Parathyroid adenoma (tissue), 2 donors: ENCODE measurements around the gene JPT2.

Source experiments
- H2AFZ ChIP-seq: fragments of 300-600 bp; sonication (generic); one replicate; pipeline ENCODE4 v1.7.0; 2017; ENCODE audit warnings: antibody characterized with exemption, mild to moderate bottlenecking
- H3K27ac ChIP-seq: fragments of 300-600 bp; sonication (generic); one replicate; pipeline ENCODE4 v1.7.0; 2017
- H3K27me3 ChIP-seq: fragments of 300-600 bp; sonication (generic); one replicate; pipeline ENCODE4 v1.7.0; 2017; ENCODE audit warnings: low read length; ENCODE audit not compliant: control insufficient read depth, insufficient read depth
- H3K36me3 ChIP-seq: fragments of 300-600 bp; sonication (generic); one replicate; pipeline ENCODE4 v1.7.0; 2017; ENCODE audit warnings: low read length; ENCODE audit not compliant: control insufficient read depth, insufficient read depth
- H3K4me1 ChIP-seq: fragments of 300-600 bp; sonication (generic); one replicate; pipeline ENCODE4 v1.7.0; 2017; ENCODE audit warnings: control low read depth
- H3K4me2 ChIP-seq: fragments of 300-600 bp; sonication (generic); one replicate; pipeline ENCODE4 v1.7.0; 2017; ENCODE audit warnings: low read length
- H3K4me3 ChIP-seq: fragments of 300-600 bp; sonication (generic); one replicate; pipeline ENCODE4 v1.7.0; 2017; ENCODE audit warnings: low read depth, low read length
- H3K79me2 ChIP-seq: fragments of 300-600 bp; sonication (generic); one replicate; pipeline ENCODE4 v1.7.0; 2017; ENCODE audit warnings: control low read depth
- H3K9ac ChIP-seq: fragments of 300-600 bp; sonication (generic); one replicate; pipeline ENCODE4 v1.7.0; 2017; ENCODE audit warnings: mild to moderate bottlenecking
- H3K9me3 ChIP-seq: fragments of 300-600 bp; sonication (generic); one replicate; pipeline ENCODE4 v1.7.0; 2017; ENCODE audit warnings: low read length; ENCODE audit not compliant: control insufficient read depth
- TF ChIP-seq, protein P1 (sequence below): fragments of 300-600 bp; sonication (generic); IDR thresholded peaks from one replicate; pipeline ENCODE4 v1.7.0; 2017; ENCODE audit warnings: antibody characterized with exemption, mild to moderate bottlenecking
- donor health status: primary hyperparathyroidism.

JPT2 gene

DNA sequence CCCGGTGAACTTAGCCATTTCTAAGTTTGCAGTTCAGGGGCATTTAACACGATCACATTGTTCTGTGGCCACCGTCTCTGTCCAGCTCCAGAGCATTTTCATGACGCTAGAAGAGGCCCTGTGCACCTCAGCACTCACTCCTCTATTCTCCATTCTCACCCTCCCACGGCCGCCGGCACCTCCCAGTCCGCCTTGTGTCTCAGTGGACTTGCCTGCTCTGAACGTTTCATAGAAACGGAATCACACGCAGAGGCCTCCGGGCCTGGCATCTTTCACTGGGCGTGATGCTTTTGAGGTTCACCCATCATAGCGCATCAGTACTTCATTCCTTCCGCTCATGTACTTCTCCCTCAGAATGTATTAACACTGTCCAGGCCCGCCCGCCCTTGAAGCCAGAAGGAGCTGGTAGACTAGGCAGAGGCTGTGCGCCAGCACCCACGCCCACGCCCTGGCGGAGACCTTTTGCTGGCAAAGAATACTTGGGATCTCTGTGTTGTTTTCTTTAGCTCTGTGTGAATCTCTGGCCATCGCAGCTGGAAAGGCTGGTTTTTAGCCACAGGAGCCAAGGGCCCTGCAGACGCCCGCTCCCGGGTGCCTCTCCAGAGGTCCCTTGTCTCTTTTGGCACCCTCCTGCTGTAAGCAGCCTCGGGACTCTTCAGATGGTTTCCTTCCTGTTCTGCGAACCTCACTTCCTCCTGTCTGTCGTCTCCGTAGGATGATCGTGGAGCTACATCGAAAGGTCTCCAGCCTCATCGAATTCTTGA, 23.4 kb upstream of the JPT2 start:
- no peak overlapping the region for H3K4me2 ChIP-seq
- no peaks in the 10 kb centered on the region for H3K27me3 ChIP-seq
- H3K27ac ChIP-seq = no peak overlapping the region
- H3K36me3 ChIP-seq = no peaks in the 10 kb centered on the region
- H2AFZ ChIP-seq = no peak overlapping the region
- H3K9me3 ChIP-seq = no peaks in the 10 kb centered on the region
- no peaks in the 10 kb centered on the region for H3K4me1 ChIP-seq
- H3K79me2 ChIP-seq = peaks cover 11% of the 10 kb centered on the region
- no peak overlapping the region for H3K9ac ChIP-seq
- H3K4me3 ChIP-seq = no peak overlapping the region
- TF ChIP-seq, protein P1, sequence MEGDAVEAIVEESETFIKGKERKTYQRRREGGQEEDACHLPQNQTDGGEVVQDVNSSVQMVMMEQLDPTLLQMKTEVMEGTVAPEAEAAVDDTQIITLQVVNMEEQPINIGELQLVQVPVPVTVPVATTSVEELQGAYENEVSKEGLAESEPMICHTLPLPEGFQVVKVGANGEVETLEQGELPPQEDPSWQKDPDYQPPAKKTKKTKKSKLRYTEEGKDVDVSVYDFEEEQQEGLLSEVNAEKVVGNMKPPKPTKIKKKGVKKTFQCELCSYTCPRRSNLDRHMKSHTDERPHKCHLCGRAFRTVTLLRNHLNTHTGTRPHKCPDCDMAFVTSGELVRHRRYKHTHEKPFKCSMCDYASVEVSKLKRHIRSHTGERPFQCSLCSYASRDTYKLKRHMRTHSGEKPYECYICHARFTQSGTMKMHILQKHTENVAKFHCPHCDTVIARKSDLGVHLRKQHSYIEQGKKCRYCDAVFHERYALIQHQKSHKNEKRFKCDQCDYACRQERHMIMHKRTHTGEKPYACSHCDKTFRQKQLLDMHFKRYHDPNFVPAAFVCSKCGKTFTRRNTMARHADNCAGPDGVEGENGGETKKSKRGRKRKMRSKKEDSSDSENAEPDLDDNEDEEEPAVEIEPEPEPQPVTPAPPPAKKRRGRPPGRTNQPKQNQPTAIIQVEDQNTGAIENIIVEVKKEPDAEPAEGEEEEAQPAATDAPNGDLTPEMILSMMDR = no peak

DNA sequence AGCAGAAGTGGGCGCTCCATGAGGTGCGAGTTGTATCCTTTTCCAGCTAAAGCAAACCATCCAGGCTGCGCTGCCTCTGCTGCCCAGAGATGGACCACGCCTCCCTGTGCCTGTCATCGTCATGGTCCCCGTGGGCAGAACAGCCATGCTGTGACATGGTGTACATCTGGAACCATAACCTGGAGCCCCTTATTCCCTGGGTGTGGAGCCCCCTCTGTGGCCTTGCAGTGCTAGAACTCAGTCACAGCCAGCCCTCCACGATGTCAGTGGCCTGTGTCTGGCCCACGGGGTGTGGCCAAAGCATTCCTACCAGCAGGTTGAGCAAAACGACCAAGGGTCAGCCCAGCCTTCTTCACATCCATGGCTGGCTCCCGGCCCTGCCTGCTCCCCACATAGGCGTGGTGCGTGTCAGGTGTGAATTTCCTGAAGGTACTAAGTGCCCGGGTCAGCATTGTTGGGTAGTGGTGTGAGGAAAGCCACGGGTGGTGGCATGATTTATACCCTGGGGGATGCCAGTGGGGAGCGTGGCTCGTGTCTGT, 22.7 kb upstream of the JPT2 start:
- Histone ChIP-seq H2AFZ (no peak overlapping the region), H3K9ac (no peak overlapping the region), H3K36me3 (no peaks in the 10 kb centered on the region), H3K27ac (no peak overlapping the region), H3K27me3 (no peaks in the 10 kb centered on the region), H3K79me2 (peaks cover 11% of the 10 kb centered on the region), H3K4me1 (no peaks in the 10 kb centered on the region), H3K9me3 (no peaks in the 10 kb centered on the region), H3K4me3 (no peak overlapping the region), H3K4me2 (no peak overlapping the region)
- TF ChIP-seq, protein P1 = no peak

DNA sequence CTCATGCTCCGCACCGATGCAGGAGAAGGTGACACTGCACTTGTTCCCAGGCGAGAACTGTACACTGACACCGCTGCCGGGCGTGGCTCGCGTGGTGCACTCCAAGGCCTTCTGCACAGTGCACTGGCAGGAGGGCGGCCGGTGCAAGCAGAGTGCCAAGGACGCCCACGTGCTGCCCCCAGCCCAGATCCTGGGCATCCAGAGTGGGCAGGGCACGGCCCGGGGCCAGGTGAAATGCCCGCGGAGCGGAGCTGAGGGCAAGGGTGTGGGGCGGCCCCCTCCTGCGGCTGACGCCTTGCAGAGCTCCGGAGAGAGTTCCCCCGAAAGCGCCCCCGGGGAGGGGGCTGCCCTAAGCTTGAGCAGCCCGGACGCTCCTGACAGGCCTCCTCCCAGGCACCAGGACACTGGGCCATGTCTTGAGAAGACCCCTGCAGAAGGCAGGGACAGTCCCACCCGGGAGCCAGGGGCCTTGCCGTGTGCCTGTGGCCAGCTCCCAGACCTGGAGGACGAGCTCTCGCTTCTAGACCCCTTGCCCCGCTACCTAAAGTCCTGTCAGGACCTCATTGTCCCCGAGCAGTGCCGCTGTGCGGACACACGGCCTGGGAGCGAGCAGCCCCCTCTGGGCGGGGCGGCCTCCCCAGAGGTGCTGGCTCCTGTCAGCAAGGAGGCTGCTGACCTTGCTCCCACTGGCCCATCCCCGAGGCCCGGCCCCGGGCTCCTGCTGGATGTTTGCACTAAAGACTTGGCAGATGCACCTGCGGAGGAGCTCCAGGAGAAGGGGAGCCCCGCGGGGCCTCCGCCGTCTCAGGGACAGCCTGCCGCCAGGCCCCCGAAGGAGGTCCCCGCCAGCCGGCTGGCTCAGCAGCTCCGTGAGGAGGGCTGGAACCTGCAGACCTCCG, 21.9 kb upstream of the JPT2 start:
- Histone ChIP-seq H3K27me3 (no peaks in the 10 kb centered on the region), H3K36me3 (no peaks in the 10 kb centered on the region), H3K79me2 (peaks cover 7% of the 10 kb centered on the region), H3K4me1 (no peaks in the 10 kb centered on the region), H3K9me3 (no peaks in the 10 kb centered on the region), H2AFZ (no peak overlapping the region), H3K27ac (no peak overlapping the region), H3K9ac (no peak overlapping the region), H3K4me3 (no peak overlapping the region), H3K4me2 (no peak overlapping the region)
- TF ChIP-seq, protein P1 = no peak

DNA sequence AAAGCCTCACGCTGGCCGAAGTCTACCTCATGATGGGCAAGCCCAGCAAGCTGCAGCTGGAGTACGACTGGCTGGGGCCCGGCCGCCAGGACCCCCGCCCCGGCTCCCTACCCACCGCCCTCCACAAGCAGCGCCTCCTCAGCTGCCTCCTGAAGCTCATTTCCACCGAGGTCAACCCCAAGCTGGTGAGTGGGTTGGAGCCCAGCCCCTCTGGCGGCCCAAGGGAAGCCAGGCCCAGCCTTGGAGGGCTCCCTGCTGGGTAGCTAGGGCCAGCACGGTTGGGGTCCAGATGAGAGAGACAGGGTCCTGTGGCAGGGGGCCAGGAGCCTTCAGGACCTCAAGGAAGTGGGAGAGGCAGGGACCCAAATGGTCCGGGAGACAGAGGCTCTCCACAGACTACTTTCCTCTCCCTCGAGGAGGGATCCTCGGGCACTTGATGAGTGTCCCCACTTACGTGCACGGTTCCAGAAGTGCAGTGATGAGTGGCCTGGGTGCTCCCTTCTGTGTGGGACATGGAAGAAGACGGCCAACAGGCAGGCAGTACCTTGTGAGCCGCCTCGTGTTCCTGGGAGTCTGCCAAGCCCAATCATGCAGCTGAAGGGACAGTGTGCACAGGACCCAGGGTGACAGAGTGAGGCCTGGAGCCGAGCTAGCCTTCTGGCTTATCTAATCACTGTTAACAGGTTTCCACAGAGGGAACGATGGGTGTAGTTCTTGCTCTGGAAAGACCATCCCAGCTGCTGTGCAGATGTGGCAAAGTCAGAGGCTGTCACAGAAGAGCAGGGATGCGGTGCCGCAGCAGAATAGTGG, 21.1 kb upstream of the JPT2 start:
- Histone ChIP-seq H2AFZ (no peak overlapping the region), H3K9ac (no peak overlapping the region), H3K4me3 (no peak overlapping the region), H3K79me2 (no peaks in the 10 kb centered on the region), H3K27me3 (no peaks in the 10 kb centered on the region), H3K27ac (no peak overlapping the region), H3K4me2 (no peak overlapping the region), H3K9me3 (no peaks in the 10 kb centered on the region), H3K36me3 (no peaks in the 10 kb centered on the region), H3K4me1 (no peaks in the 10 kb centered on the region)
- TF ChIP-seq, protein P1 = no peak
